ENCODE measurements around the gene CGB1.

GRCh38 chr19:49069026-49069425 lies 32.3 kb upstream of the CGB1 start:
- TF ChIP-seq CTCF (IDR thresholded peaks at IDR 0.05; ENCODE audit: low read length) = no peak
- TF ChIP-seq EZH2 (optimal IDR thresholded peaks at IDR 0.05; ENCODE audit: low read depth, low read length) = no peak
